HUES48 (cell line): Measurements from ENCODE around the gene TBXAS1.

Experiments used
- H3K27ac ChIP-seq: one replicate; pipeline ENCODE4 v1.7.0; 2013; ENCODE audit warnings: low read depth, low read length, inconsistent platforms
- H3K27me3 ChIP-seq: 2 replicates; pipeline ENCODE4 v1.6.1; 2013; ENCODE audit warnings: mild to moderate bottlenecking, low read length; ENCODE audit not compliant: control insufficient read depth, insufficient read depth
- H3K36me3 ChIP-seq: 2 replicates; pipeline ENCODE4 v1.6.1; 2013; ENCODE audit warnings: low read length; ENCODE audit not compliant: control insufficient read depth, insufficient read depth
- H3K4me1 ChIP-seq: 2 replicates; pipeline ENCODE4 v1.6.1; 2013; ENCODE audit warnings: mild to moderate bottlenecking, low read length; ENCODE audit not compliant: control insufficient read depth, insufficient read depth
- H3K4me3 ChIP-seq: 2 replicates; pipeline ENCODE4 v1.5.1; 2013; ENCODE audit warnings: mild to moderate bottlenecking, low read depth, low read length
- H3K9ac ChIP-seq: 2 replicates; pipeline ENCODE4 v1.6.1; 2013; ENCODE audit warnings: mild to moderate bottlenecking, low read depth, low read length, moderate library complexity
- H3K9me3 ChIP-seq: 2 replicates; pipeline ENCODE4 v1.6.1; 2013; ENCODE audit warnings: low read length; ENCODE audit not compliant: control insufficient read depth, insufficient read depth

TBXAS1 gene

GRCh38 chr7:140028311-140028710 lies 199.2 kb downstream of the TBXAS1 start:
- no peaks in the 10 kb centered on the region for H3K9me3 ChIP-seq
- no peak overlapping the region for H3K9ac ChIP-seq
- H3K27ac ChIP-seq: no peak overlapping the region
- no peaks in the 10 kb centered on the region for H3K36me3 ChIP-seq
- no peaks in the 10 kb centered on the region for H3K27me3 ChIP-seq
- H3K4me1 ChIP-seq: no peaks in the 10 kb centered on the region
- H3K4me3 ChIP-seq: no peak overlapping the region

- Histone ChIP-seq H3K9me3 (no peaks in the 10 kb centered on the region), H3K9ac (no peak overlapping the region), H3K36me3 (no peaks in the 10 kb centered on the region), H3K27ac (no peak overlapping the region), H3K4me1 (no peaks in the 10 kb centered on the region), H3K4me3 (no peak overlapping the region), H3K27me3 (no peaks in the 10 kb centered on the region)
Observed at GRCh38 chr7:140029072-140029471, 200.0 kb downstream of the TBXAS1 start.

GRCh38 chr7:140031364-140031763 lies 202.3 kb downstream of the TBXAS1 start:
- Histone ChIP-seq H3K27ac (no peak overlapping the region), H3K4me3 (no peak overlapping the region), H3K36me3 (no peaks in the 10 kb centered on the region), H3K27me3 (no peaks in the 10 kb centered on the region), H3K9me3 (no peaks in the 10 kb centered on the region), H3K4me1 (no peaks in the 10 kb centered on the region), H3K9ac (no peak overlapping the region)

- Histone ChIP-seq H3K4me3 (no peak overlapping the region), H3K27ac (no peak overlapping the region), H3K9me3 (no peaks in the 10 kb centered on the region), H3K9ac (no peak overlapping the region), H3K36me3 (0 out of 2 replicates have a peak, but pooled peaks cover 5% of the 10 kb centered on the region), H3K27me3 (no peaks in the 10 kb centered on the region), H3K4me1 (no peaks in the 10 kb centered on the region)
Observed at GRCh38 chr7:140033036-140033435, 204.0 kb downstream of the TBXAS1 start.

GRCh38 chr7:140033779-140034363 lies 204.8 kb downstream of the TBXAS1 start:
- no peaks in the 10 kb centered on the region for H3K4me1 ChIP-seq

GRCh38 chr7:140034421-140034820 lies 205.4 kb downstream of the TBXAS1 start:
- no peak overlapping the region for H3K4me3 ChIP-seq
- H3K9me3 ChIP-seq: no peaks in the 10 kb centered on the region
- 0 out of 2 replicates have a peak, but pooled peaks cover 5% of the 10 kb centered on the region for H3K36me3 ChIP-seq
- no peak overlapping the region for H3K9ac ChIP-seq
- no peak overlapping the region for H3K27ac ChIP-seq
- H3K4me1 ChIP-seq: no peaks in the 10 kb centered on the region
- H3K27me3 ChIP-seq: no peaks in the 10 kb centered on the region

More at GRCh38 chr7:140033779-140034363, 204.8 kb downstream of the TBXAS1 start:
- H3K27ac ChIP-seq: no peak overlapping the region
- no peaks in the 10 kb centered on the region for H3K9me3 ChIP-seq
- H3K9ac ChIP-seq: no peak overlapping the region
- 0 out of 2 replicates have a peak, but pooled peaks cover 5% of the 10 kb centered on the region for H3K36me3 ChIP-seq
- no peaks in the 10 kb centered on the region for H3K27me3 ChIP-seq
- no peak overlapping the region for H3K4me3 ChIP-seq

- no peak overlapping the region for H3K27ac ChIP-seq
- no peak overlapping the region for H3K4me3 ChIP-seq
- 0 out of 2 replicates have a peak, but pooled peaks cover 5% of the 10 kb centered on the region for H3K36me3 ChIP-seq
- H3K9me3 ChIP-seq: no peaks in the 10 kb centered on the region
- H3K27me3 ChIP-seq: no peaks in the 10 kb centered on the region
- no peaks in the 10 kb centered on the region for H3K4me1 ChIP-seq
- no peak overlapping the region for H3K9ac ChIP-seq
Observed at GRCh38 chr7:140035400-140036223, 206.5 kb downstream of the TBXAS1 start.

- H3K9me3 ChIP-seq: no peaks in the 10 kb centered on the region
- H3K4me1 ChIP-seq: no peaks in the 10 kb centered on the region
- no peak overlapping the region for H3K9ac ChIP-seq
Observed at GRCh38 chr7:140036224-140036962, 207.3 kb downstream of the TBXAS1 start.

GRCh38 chr7:140039066-140039465 lies 210.0 kb downstream of the TBXAS1 start:
- H3K36me3 ChIP-seq: 0 out of 2 replicates have a peak, but pooled peaks cover 5% of the 10 kb centered on the region
- H3K9ac ChIP-seq: no peak overlapping the region

More at GRCh38 chr7:140036224-140036962, 207.3 kb downstream of the TBXAS1 start:
- H3K27me3 ChIP-seq: no peaks in the 10 kb centered on the region
- H3K27ac ChIP-seq: no peak overlapping the region
- 0 out of 2 replicates have a peak, but pooled peaks cover 5% of the 10 kb centered on the region for H3K36me3 ChIP-seq
- no peak overlapping the region for H3K4me3 ChIP-seq

GRCh38 chr7:140039896-140040295 lies 210.8 kb downstream of the TBXAS1 start:
- Histone ChIP-seq H3K9me3 (no peaks in the 10 kb centered on the region), H3K9ac (no peak overlapping the region), H3K4me3 (no peak overlapping the region), H3K4me1 (no peaks in the 10 kb centered on the region), H3K36me3 (0 out of 2 replicates have a peak, but pooled peaks cover 5% of the 10 kb centered on the region), H3K27me3 (no peaks in the 10 kb centered on the region), H3K27ac (no peak overlapping the region)

More at GRCh38 chr7:140039066-140039465, 210.0 kb downstream of the TBXAS1 start:
- no peaks in the 10 kb centered on the region for H3K27me3 ChIP-seq
- no peaks in the 10 kb centered on the region for H3K9me3 ChIP-seq
- no peak overlapping the region for H3K4me3 ChIP-seq
- no peaks in the 10 kb centered on the region for H3K4me1 ChIP-seq
- no peak overlapping the region for H3K27ac ChIP-seq
